Brain pericyte (primary cell): ENCODE measurements around the gene SNTG2.
"Not testable (repeated sequence)": the region's sequence is repeated elsewhere in the genome, so short reads cannot be mapped to it uniquely, and the experiment has no call there.

Source experiments
- DNase-seq: peaks from one replicate; pipeline ENCODE4 v3.0.0-alpha.2; 2012; ENCODE audit warnings: low read depth, low spot score

The SNTG2 gene

GRCh38 chr2:1407950-1408675 is 457.5 kb downstream of the SNTG2 start:
- DNase-seq: no peak

- no peak for DNase-seq
Measured at GRCh38 chr2:1413156-1413710, 462.6 kb downstream of the SNTG2 start, which contains the start of gene TPO. Gene TPO (plus strand): TSS chr2:1413463. CDS start chr2:1414409, 946 bp downstream.

- DNase-seq: no peak
Measured at GRCh38 chr2:1414121-1414520, 463.5 kb downstream of the SNTG2 start.

- DNase-seq: not testable (repeated sequence)
Measured at GRCh38 chr2:1414901-1415300, 464.3 kb downstream of the SNTG2 start.

GRCh38 chr2:1415501-1415900 is 464.9 kb downstream of the SNTG2 start:
- DNase-seq: no peak
